NOMO-1 treated with dmso at 0.1 percent for 144 hours (cell line): Measurements from ENCODE around the gene SEC31A.
"Not testable (repeated sequence)": the region's sequence is repeated elsewhere in the genome, so short reads cannot be mapped to it uniquely, and the experiment has no call there.

Experiments
- DNase-seq: peaks from one replicate; lab custom pipeline; 2025; ENCODE audit not compliant: unreplicated experiment; lab: John Stamatoyannopoulos, UW

Gene SEC31A

GRCh38 chr4:82898322-82899243, 7.6 kb upstream of the SEC31A start:
- DNase-seq: no peak

DNA sequence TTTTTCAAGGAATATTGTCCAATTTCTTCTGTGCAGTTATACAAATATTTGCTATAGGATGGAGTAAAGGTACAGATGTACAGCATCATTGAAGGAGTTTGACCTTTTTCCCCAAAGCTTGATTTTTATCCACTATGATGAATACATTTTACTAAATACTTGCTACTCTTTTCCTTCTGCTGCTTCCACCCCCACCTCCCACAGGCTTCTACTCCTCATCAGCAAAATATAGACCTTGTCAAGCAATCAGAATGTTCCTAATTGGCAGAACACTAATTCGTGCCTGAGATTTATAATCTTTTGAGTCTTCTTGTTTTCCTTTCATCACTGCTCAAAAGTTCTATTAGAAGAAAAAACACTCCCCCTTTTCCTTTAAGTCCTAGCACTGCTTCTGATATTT, 5.8 kb upstream of the SEC31A start:
- DNase-seq: no peak

GRCh38 chr4:82893942-82894341, 3.0 kb upstream of the SEC31A start:
- no peak for DNase-seq

DNA sequence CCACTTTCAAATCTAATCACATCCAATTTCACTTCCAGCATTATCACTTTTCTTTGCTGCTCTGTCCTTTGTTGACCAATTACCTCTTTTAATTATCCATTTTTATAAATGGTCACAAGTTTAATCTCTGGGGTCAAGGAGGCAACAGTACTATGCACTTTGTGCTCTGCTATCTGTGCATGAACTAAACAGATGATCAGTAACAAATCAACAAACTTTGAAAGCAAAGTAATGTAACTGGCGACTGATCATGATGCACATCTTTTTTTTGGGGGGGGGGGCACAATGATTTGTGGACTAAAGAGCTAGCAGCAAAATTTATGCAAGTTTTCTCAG, 1.5 kb upstream of the SEC31A start:
- DNase-seq: no peak

DNA sequence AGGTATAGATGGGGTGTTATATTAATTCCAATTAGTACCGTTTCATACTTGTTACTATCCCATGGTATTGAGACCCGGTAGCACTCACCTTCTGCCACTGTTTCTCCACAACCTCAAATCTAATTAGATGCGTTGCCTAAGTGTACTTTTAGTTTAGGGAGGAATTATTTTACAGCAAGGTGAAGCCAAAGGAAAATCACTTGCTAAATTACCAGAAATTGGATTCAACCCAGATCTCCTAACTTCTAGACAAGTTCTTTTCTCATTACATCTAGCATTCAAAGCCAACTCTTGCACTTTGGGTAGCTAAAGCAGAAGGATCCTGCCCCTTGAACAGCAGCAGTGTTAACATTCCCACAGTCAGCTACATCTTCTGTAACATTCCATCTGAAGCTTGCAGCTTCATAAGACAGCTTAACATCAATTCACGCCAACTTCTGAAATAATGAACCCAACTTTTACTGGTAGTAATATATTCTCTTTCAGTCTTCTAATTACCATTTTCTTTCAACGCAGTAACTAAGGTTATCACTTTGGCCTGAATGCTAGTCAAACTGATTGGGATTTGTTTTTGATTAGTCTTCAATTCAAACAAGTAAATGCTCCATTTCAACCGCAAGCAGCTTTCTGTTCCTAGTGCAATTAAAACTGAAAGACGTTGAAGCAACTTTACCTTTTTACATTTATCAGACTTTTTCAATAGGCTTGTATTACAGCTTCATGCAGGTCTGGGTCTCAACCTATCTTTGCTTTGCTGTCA, 934 bp upstream of the SEC31A start:
- no peak for DNase-seq

GRCh38 chr4:82890528-82890900, 439 bp downstream of the SEC31A start:
- no peak for DNase-seq

- DNase-seq: no peak
Observed at GRCh38 chr4:82889287-82889686, 1.7 kb downstream of the SEC31A start.

DNA sequence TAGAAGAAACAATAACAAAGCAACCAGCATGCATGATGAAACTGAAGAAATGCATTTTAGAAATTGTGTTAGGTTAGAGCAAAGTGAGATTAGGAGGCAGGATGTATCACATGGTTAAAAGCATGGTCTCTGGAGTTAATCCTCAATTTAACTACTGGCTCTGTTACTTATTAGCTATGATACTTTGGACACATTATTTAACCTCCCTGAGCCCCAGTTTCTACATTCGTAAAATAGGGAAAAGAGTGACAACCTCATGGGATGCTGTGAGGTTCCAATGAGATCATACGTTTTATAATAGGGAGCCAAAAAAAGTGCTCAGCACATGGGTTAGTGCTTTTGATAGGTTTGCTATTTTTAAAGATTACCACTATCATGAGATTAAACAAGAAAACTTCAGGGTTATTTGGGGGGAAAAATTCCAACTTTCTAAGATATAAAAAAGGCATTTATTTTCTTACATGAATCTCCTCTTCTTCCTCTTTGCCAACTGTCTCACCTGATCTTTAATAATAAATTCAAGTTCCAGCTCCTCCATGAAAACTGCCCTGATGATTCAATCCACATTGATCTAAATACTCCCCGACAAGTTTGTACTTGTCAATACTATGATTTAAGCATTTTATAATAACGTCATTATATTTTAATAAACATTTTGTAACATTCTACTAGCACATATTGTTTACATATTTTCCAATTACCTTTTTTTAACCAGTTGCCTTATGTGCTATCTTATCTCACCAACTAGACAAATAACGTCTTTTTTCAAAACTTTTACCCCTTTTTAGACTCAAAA, 4.6 kb downstream of the SEC31A start:
- no peak for DNase-seq

GRCh38 chr4:82885410-82885809, 5.5 kb downstream of the SEC31A start:
- no peak for DNase-seq

- DNase-seq: no peak
Observed at GRCh38 chr4:82868572-82868971, 22.4 kb downstream of the SEC31A start.

GRCh38 chr4:82866706-82867385, 24.1 kb downstream of the SEC31A start:
- DNase-seq: no peak

- not testable (repeated sequence) for DNase-seq
Observed at GRCh38 chr4:82866033-82866432, 24.9 kb downstream of the SEC31A start.

DNA sequence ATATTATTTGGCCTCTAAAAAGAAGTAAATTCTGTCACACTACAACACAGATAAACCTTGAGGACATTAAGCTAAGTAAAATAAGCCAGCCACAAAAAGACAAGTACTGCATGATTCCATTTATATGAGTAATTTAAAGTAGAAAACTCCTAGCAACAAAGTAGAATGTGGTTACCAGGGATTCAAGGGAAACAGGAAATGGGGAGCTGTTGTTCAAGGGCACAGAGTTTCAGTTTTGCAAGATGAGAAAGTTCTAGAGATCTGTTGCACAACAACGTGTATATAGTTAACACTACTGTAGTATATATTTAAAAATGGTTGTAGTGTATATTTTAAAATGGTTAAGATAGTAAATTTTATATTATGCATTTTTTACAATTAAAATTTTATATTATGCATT, 25.4 kb downstream of the SEC31A start:
- DNase-seq: peak; percentile 46

DNA sequence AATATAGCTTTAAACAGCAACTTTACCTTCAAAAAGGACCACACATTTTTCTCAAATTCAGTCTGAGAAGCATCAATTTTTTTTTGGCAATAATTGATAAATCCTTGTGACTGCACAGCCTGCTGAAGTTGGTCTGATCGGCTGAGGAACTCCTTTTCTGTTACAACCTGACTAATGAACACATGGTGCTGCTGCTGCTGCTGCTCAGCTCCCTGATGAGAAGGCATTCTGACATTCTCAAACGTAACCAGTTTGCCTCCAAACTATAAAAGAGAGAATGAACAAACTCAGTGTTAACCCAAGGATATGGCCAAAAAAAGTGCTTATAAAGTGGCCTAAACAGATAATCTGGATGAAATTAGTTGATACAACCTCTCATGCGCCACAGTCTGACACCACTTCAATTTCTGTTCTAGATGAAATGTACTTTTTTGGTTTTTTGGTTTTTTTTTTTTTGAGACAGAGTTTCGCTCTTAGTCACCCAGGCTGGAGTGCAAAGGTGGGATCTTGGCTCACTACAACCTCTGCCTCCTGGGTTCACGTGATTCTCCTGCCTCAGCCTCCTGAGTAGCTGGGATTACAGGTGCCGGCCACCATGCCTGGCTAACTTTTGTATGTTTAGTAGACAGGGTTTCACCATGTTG, 26.5 kb downstream of the SEC31A start:
- no peak for DNase-seq

GRCh38 chr4:82861529-82861928, 29.4 kb downstream of the SEC31A start:
- DNase-seq: no peak

GRCh38 chr4:82860487-82860886, 30.5 kb downstream of the SEC31A start:
- DNase-seq: not testable (repeated sequence)

DNA sequence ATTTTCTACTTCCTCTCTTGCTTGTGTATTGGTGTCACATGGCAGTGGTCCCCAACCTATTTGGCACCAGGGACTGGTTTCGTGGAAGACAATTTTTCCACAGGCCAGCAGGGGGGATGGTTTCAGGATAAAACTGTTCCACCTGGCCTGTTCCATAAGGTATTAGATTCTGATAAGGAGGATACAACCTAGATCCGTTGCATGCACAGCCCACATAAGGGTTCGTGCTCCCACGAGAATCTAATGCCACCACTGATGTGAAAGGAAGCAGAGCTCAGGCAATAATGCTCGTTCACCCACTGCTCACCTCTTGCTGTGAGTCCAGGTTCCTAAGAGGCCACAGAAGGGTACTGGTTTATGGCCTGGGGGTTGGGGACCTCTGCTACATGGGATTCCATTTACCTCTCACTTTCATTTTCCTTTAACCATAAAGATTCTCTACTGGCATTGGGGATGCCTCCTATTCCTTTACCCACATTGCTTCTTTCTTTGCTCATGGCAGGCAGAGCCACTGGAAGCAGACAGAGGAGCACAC, 38.1 kb downstream of the SEC31A start:
- no peak for DNase-seq

GRCh38 chr4:82851885-82852750, 38.8 kb downstream of the SEC31A start:
- no peak for DNase-seq

GRCh38 chr4:82851318-82851717, 39.6 kb downstream of the SEC31A start:
- no peak for DNase-seq
